CD4-positive, alpha-beta T cell (primary cell): ENCODE results near the gene DNAL1. TPM values are rescaled to one million over a fixed set of nuclear protein-coding genes. Genes with fewer than 3 reads are reported as not detected.

Source experiments
- ATAC-seq: fragments of 200-7000 bp; cut with Tn5 transposase; one replicate; pipeline ENCODE4 v1.10.0; 2022; ENCODE audit warnings: mild to moderate bottlenecking; ENCODE audit not compliant: poor library complexity
- CTCF ChIA-PET: fragments of 350-600 bp; sonication (Branson Sonifier 250); formaldehyde crosslinking; loops from one replicate; lab custom pipeline; 2021; ENCODE audit warnings: antibody characterized with exemption, inconsistent platforms; lab: Charles Lee
- POLR2A ChIA-PET: fragments of 350-600 bp; sonication (Branson Sonifier 250); formaldehyde crosslinking; loops from one replicate; lab custom pipeline; 2021; ENCODE audit warnings: antibody characterized with exemption, inconsistent platforms; lab: Charles Lee
- DNase-seq, 14 experiments: peaks; one replicate each; pipeline ENCODE4 v3.0.0-alpha.2; 2013 to 2020; ENCODE audit warnings: mixed read lengths in 2 of 14
- H3K27ac ChIP-seq, 2 donors: one replicate each; pipeline versions ENCODE4 v1.5.1 to v1.7.0; 2013; ENCODE audit warnings: low read length in 2 of 2, low read depth in 1 of 2, mild to moderate bottlenecking in 1 of 2
- H3K27me3 ChIP-seq, 2 experiments: 1 replicate in 1 of 2; 2 replicates in 1 of 2; pipeline versions ENCODE4 v1.6.1 to v1.7.0; 2013; ENCODE audit warnings: low read length in 2 of 2, control low read depth in 1 of 2, mild to moderate bottlenecking in 1 of 2, moderate library complexity in 1 of 2; ENCODE audit not compliant: insufficient read depth in 2 of 2, control insufficient read depth in 1 of 2
- H3K36me3 ChIP-seq: one replicate; pipeline ENCODE4 v1.6.1; 2013; ENCODE audit warnings: low read length, control low read depth; ENCODE audit not compliant: insufficient read depth
- H3K4me1 ChIP-seq: one replicate; pipeline ENCODE4 v1.6.1; 2013; ENCODE audit warnings: low read length, control low read depth; ENCODE audit not compliant: insufficient read depth
- H3K4me3 ChIP-seq: one replicate; pipeline ENCODE4 v1.5.1; 2013; ENCODE audit warnings: mild to moderate bottlenecking, low read length, moderate library complexity
- H3K9me3 ChIP-seq, 2 experiments: 1 replicate in 1 of 2; 2 replicates in 1 of 2; pipeline versions ENCODE4 v1.6.1 to v1.7.0; 2013; ENCODE audit warnings: low read length in 2 of 2, mild to moderate bottlenecking in 2 of 2, control low read depth in 1 of 2, moderate library complexity in 1 of 2; ENCODE audit not compliant: control insufficient read depth in 1 of 2, insufficient read depth in 1 of 2
- H3K27ac Mint-ChIP-seq: one replicate; pipeline ENCODE4 v1.8.0; 2020; ENCODE audit warnings: mixed read lengths
- H3K27me3 Mint-ChIP-seq: one replicate; pipeline ENCODE4 v1.8.0; 2021; ENCODE audit warnings: mixed read lengths
- H3K36me3 Mint-ChIP-seq: one replicate; pipeline ENCODE4 v1.8.0; 2021; ENCODE audit warnings: low read depth, mixed read lengths
- H3K4me1 Mint-ChIP-seq: one replicate; pipeline ENCODE4 v1.8.0; 2021; ENCODE audit warnings: low read depth, mixed read lengths
- H3K4me3 Mint-ChIP-seq: one replicate; pipeline ENCODE4 v1.8.0; 2020; ENCODE audit warnings: mild to moderate bottlenecking, mixed read lengths
- H3K9me3 Mint-ChIP-seq: one replicate; pipeline ENCODE4 v1.8.0; 2020; ENCODE audit warnings: mixed read lengths
- CTCF ChIP-seq: fragments of 200-600 bp; IDR thresholded peaks from one replicate; pipeline ENCODE4 v1.8.0; 2022; ENCODE audit warnings: antibody characterized with exemption, mild to moderate bottlenecking
- intact Hi-C, 2 experiments: fragments of 100-400 bp; cut with DNase I in 1 of 2; cut with micrococcal nuclease in 1 of 2; formaldehyde crosslinking; loops; one replicate each; pipeline versions ENCODE4 v1.15.1 to v1.9.0; 2023 to 2025; cut with DNase I, micrococcal nuclease
- total RNA-seq, 174 experiments: library from RNA in 2 of 174; stranded (reverse) in 2 of 174; gene quantifications; one replicate each; pipeline ENCODE4 v1.2.3 and lab custom pipeline; 2021 to 2026

DNAL1 gene
- total RNA-seq, 2 experiments from 2014 or later, result 2.9 to 3.7 TPM

DNA sequence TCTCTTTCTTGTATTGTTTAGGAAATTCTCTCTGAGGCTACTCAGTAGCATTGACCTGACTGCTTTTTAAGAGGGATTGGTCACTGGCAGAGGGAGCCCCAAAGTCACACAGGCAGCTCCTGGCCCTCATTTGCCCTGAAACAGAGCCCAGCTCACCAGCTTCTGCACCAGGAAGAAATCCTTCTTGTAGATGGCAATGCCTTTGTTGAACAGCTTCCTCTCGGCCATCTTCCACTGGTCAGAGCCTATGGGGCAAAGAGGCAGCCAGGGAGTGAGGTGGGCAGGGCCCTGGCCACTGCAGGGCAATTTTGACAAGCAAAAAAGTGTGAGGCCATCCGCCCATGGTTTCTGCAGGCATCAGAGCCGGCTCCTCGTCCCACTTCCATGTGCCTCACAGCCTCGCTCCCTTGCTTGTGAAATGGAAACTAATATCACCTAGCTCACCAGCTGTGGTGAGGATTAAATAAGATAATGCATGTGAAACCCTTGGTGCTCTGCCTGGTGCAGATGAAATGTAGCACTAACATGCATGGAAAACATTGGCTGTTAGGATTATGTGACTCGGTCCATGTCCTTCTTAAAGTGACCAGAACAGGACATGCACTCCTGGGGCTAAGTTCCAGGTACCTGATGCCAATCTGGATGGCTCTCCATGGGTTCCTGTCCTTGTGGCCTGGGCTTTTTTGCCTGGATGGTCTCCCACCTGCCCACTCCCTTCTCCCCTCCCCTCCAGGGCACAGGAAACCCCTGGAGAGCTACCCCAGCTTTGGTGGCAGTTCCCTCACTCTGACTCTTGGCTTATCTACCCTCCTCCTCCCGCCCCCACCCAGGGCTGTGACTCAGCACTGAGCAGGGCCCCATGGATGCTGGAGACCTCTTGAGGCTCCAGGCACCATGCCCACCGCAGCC is 80.6 kb downstream of the DNAL1 start:
- CTCF ChIA-PET, result interaction anchor here (1.0 kb wide), 1 partner anchor 100 kb away, joined by 4 read pairs; no protein-coding TSS in a partner anchor
- Histone ChIP-seq H3K4me1 (peaks cover 43% of the 10 kb centered on the region), H3K36me3 (peaks cover 96% of the 10 kb centered on the region), H3K27me3 (no peaks in the 10 kb centered on the region), H3K9me3 (no peaks in the 10 kb centered on the region), H3K4me3 (no peak overlapping the region), H3K27ac (peak overlapping the region; percentile 37 to 38)
- peaks cover 22% of the 10 kb centered on the region for H3K4me1 Mint-ChIP-seq
- peak overlapping the region; percentile 17 for H3K27ac Mint-ChIP-seq
- intact Hi-C loops, result loop anchor here (5.0 to 10.0 kb wide), 2 partner anchors 159 to 312 kb away; partner anchors contain the start of gene ZNF410 (in 1 of the 2)
- DNase-seq (no peak), ATAC-seq (no peak)
- H3K36me3 Mint-ChIP-seq, result peaks cover 86% of the 10 kb centered on the region
- no peak overlapping the region for H3K4me3 Mint-ChIP-seq
- POLR2A ChIA-PET, result interaction anchor here (0.6 to 2.7 kb wide), 2 partner anchors 30 to 34 kb away, joined by 3 to 14 read pairs; a partner anchor contains a TSS
- no peaks in the 10 kb centered on the region for H3K27me3 Mint-ChIP-seq
- no peaks in the 10 kb centered on the region for H3K9me3 Mint-ChIP-seq
- TF ChIP-seq CTCF, result no peak

GRCh38 chr14:73726025-73726961 is 81.5 kb downstream of the DNAL1 start:
- POLR2A ChIA-PET, result interaction anchor here (1.2 kb wide), 1 partner anchor 34 kb away, joined by 4 read pairs; a partner anchor contains a TSS
- intact Hi-C loops, result loop anchor here (5.0 to 10.0 kb wide), 2 partner anchors 159 to 311 kb away; partner anchors contain the start of gene ZNF410 (in 1 of the 2)

More at GRCh38 chr14:73726025-73726961, 81.5 kb downstream of the DNAL1 start:
- Histone ChIP-seq H3K4me3 (no peak overlapping the region), H3K36me3 (peaks cover 95% of the 10 kb centered on the region), H3K9me3 (no peaks in the 10 kb centered on the region), H3K4me1 (peaks cover 43% of the 10 kb centered on the region), H3K27ac (peak overlapping the region in 1 of 2 donors; percentile 34), H3K27me3 (no peaks in the 10 kb centered on the region)
- no peaks in the 10 kb centered on the region for H3K27me3 Mint-ChIP-seq
- peaks cover 88% of the 10 kb centered on the region for H3K36me3 Mint-ChIP-seq
- H3K9me3 Mint-ChIP-seq, result no peaks in the 10 kb centered on the region
- ATAC-seq, result no peak
- H3K27ac Mint-ChIP-seq, result peak overlapping the region; percentile 24
- DNase-seq, result no peak
- H3K4me3 Mint-ChIP-seq, result no peak overlapping the region
- TF ChIP-seq CTCF, result no peak
- H3K4me1 Mint-ChIP-seq, result peaks cover 22% of the 10 kb centered on the region
- CTCF ChIA-PET, result interaction anchor here (1.0 kb wide), 1 partner anchor 99 kb away, joined by 4 read pairs; no protein-coding TSS in a partner anchor
